ENCODE measurements around the gene GTF2H1. TPM values are rescaled to one million over a fixed set of nuclear protein-coding genes. Genes with fewer than 3 reads are reported as not detected.
"Not testable (repeated sequence)": the region's sequence is repeated elsewhere in the genome, so short reads cannot be mapped to it uniquely, and the experiment has no call there.

GTF2H1 gene
- total RNA-seq, 4 donors from 2014 or later, result 33.5 to 77.4 (median 54.8) TPM

DNA sequence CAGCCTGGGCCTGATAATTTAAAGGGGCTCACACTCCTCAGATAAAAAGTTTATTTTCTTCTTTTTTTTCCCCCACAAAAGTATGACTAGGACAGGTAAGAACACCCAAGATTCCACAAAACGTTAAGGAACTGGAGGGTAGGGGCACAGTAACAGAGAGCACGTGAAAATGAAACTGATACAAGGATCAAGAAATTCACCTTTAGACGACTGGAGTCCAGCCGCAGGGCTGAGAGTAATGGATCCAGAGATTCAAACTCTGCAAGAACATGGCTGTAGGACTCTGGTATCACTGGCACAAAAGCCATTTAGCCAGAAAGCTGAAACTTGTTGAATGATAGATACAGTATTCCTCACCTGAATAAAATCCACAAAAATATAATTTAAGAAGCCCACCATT is 4.8 kb upstream of the GTF2H1 start:
- intact Hi-C loops (cut with DNase I), result no loop called here
- DNase-seq, result no peak
- no peak for TF ChIP-seq POLR2A (IDR thresholded peaks at IDR 0.05)
- TF ChIP-seq, protein P1, sequence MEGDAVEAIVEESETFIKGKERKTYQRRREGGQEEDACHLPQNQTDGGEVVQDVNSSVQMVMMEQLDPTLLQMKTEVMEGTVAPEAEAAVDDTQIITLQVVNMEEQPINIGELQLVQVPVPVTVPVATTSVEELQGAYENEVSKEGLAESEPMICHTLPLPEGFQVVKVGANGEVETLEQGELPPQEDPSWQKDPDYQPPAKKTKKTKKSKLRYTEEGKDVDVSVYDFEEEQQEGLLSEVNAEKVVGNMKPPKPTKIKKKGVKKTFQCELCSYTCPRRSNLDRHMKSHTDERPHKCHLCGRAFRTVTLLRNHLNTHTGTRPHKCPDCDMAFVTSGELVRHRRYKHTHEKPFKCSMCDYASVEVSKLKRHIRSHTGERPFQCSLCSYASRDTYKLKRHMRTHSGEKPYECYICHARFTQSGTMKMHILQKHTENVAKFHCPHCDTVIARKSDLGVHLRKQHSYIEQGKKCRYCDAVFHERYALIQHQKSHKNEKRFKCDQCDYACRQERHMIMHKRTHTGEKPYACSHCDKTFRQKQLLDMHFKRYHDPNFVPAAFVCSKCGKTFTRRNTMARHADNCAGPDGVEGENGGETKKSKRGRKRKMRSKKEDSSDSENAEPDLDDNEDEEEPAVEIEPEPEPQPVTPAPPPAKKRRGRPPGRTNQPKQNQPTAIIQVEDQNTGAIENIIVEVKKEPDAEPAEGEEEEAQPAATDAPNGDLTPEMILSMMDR (IDR thresholded peaks at IDR 0.05), result no peak
- H3K4me3 ChIP-seq, result no peak overlapping the region
- peaks cover 20 to 42% (median 20%) of the 10 kb centered on the region in 3 donors for H3K4me1 ChIP-seq
- WGBS, 2 donors, result 84% methylated on average over 4 of the region's 4 CpGs
- H3K9me3 ChIP-seq, result no peaks in the 10 kb centered on the region
- H3K27me3 ChIP-seq, result no peaks in the 10 kb centered on the region
- H3K27ac ChIP-seq, result no peak overlapping the region
- peaks cover 0 to 15% (median 0%) of the 10 kb centered on the region in 3 donors for H3K36me3 ChIP-seq

DNA sequence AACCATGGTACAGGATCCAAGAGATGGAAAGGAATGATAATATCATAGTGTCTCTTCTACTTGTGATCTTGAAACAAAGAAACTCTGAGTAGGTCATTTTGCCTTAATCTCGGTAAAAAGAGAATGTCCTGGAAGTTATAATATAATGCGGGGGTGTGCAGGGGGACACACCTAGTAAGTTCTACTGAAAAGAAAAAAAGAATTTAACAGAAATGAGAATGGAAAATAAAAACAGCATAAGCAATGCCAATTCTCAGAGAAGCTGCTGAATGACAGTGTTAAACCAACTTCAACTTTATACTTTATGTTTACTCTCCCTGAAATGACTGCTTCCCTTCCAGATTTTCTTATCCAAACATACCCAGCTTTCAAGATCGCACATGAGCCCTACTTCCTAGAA is 2.5 kb upstream of the GTF2H1 start:
- peak overlapping the region in 1 of 4 donors; percentile 4 for H3K4me3 ChIP-seq
- no peaks in the 10 kb centered on the region for H3K9me3 ChIP-seq
- peaks cover 22 to 48% (median 30%) of the 10 kb centered on the region in 3 donors for H3K4me1 ChIP-seq
- H3K27ac ChIP-seq, result peak overlapping the region in 1 of 4 donors; percentile 99
- 84 to 85% methylated on average over 3 of the region's 3 CpGs for WGBS, 2 donors
- no peak for DNase-seq
- peaks cover 0 to 15% (median 0%) of the 10 kb centered on the region in 3 donors for H3K36me3 ChIP-seq
- intact Hi-C loops (cut with DNase I), result loop anchor here (10.0 kb wide), 1 partner anchor 75 kb away; the partner anchor contains the start of gene LDHA
- no peaks in the 10 kb centered on the region for H3K27me3 ChIP-seq
- TF ChIP-seq POLR2A (IDR thresholded peaks at IDR 0.05), result no peak
- TF ChIP-seq, protein P1 (IDR thresholded peaks at IDR 0.05), result no peak

DNA sequence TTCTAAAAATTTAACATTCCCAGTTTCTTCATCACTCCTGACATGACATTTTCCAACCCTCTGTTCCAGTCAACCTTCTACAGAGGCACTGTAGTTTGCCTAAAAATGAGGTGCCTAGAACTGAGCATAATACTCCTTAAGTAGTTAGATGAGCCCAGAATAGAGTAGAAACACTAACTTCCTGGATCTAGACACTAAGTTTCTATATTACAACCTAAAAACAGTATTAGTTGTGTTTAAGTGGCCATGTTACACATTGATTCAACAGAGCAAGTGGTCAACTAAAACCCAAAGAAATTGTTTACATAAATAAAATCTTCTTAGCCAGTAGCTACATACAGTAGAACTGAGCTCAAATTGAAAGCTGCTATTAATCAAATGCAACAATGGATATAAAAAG is 1.8 kb upstream of the GTF2H1 start:
- H3K27ac ChIP-seq, result peak overlapping the region in 2 of 4 donors; percentile 5 to 99
- TF ChIP-seq, protein P1 (IDR thresholded peaks at IDR 0.05), result no peak
- no peak for TF ChIP-seq POLR2A (IDR thresholded peaks at IDR 0.05)
- intact Hi-C loops (cut with DNase I), result loop anchor here (10.0 kb wide), 1 partner anchor 74 kb away; the partner anchor contains the start of gene LDHA
- peaks cover 0 to 21% (median 0%) of the 10 kb centered on the region in 3 donors for H3K36me3 ChIP-seq
- no peaks in the 10 kb centered on the region for H3K9me3 ChIP-seq
- H3K4me1 ChIP-seq, result peaks cover 22 to 55% (median 31%) of the 10 kb centered on the region in 3 donors
- H3K27me3 ChIP-seq, result no peaks in the 10 kb centered on the region
- no peak for DNase-seq
- peak overlapping the region; percentile 80 to 96 (median 88) for H3K4me3 ChIP-seq

DNA sequence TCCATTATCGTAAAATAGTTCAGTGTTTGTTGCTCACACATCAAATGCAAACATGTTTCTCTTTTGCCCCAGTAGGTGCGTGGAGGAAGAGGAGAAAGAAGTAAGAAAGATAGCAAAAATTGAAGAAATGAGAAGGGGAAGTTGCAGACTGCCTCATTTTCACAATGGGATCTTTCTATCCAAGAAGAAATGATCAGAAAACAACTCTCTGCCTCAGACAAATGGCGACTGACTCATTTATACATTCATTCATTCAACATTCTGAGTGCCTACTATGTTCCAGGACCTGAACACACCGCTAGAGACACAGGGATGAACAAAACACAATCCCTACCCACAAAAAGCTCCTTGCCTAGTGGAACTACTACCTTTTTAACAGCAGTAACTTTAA is 794 bp upstream of the GTF2H1 start:
- peaks cover 22 to 64% (median 31%) of the 10 kb centered on the region in 3 donors for H3K4me1 ChIP-seq
- intact Hi-C loops (cut with DNase I), result loop anchor here (10.0 kb wide), 1 partner anchor 73 kb away; the partner anchor contains the start of gene LDHA
- 2 to 3% methylated on average over 4 of the region's 4 CpGs for WGBS, 2 donors
- no peak for TF ChIP-seq POLR2A (IDR thresholded peaks at IDR 0.05)
- TF ChIP-seq, protein P1 (IDR thresholded peaks at IDR 0.05), result no peak
- H3K9me3 ChIP-seq, result no peaks in the 10 kb centered on the region
- no peaks in the 10 kb centered on the region for H3K27me3 ChIP-seq
- H3K36me3 ChIP-seq, result peaks cover 0 to 24% (median 2%) of the 10 kb centered on the region in 3 donors
- H3K4me3 ChIP-seq, result peak overlapping the region; percentile 80 to 96 (median 88)
- DNase-seq, result no peak
- peak overlapping the region; percentile 96 to 99 (median 98) for H3K27ac ChIP-seq

DNA sequence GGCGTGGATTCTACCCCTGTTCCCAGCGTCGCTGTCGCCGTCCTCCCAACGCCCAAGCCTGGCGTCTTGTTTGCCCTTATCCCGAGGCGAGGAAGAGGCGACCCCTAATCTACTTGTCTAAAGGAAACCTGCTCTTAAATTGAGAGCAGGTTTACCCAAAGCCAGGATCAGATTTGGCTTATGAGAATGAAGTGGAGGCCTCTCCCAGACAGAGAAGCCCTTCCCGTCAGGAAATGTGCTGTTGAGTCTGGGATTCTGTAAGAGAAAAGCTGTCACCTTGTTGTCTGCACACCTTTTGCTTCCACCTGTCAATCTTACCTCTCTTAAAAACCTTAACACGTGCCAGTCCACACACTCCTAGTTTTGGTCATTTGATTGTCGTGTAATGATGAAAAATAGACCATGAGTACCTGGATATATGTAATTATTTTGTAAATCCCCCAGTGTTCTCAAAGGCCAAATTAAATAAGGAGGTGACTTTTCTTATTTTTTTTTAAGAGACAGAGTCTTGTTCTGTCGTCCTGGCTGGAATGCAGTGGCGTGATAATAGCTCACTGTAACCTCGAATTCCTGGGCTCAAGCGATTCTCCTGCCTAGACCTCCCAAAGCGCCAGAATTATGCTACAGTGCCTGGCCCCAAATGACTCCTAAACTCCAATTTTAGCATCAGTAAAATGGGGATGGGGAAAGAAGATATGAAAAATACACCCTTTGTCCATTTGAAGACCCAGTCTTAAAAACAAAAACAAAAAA is 627 bp downstream of the GTF2H1 start:
- TF ChIP-seq POLR2A (IDR thresholded peaks at IDR 0.05), result no peak
- TF ChIP-seq, protein P1 (IDR thresholded peaks at IDR 0.05), result no peak
- H3K4me1 ChIP-seq, result peaks cover 22 to 73% (median 31%) of the 10 kb centered on the region in 3 donors
- no peaks in the 10 kb centered on the region for H3K27me3 ChIP-seq
- DNase-seq, result no peak
- H3K4me3 ChIP-seq, result peak overlapping the region; percentile 80 to 96 (median 88)
- intact Hi-C loops (cut with DNase I), result loop anchor here (10.0 kb wide), 1 partner anchor 72 kb away; the partner anchor contains the start of gene LDHA
- H3K36me3 ChIP-seq, result peaks cover 0 to 30% (median 3%) of the 10 kb centered on the region in 3 donors
- WGBS, 2 donors, result 17 to 19% methylated on average over 6 to 9 of the region's 18 CpGs
- H3K9me3 ChIP-seq, result no peaks in the 10 kb centered on the region
- H3K27ac ChIP-seq, result peak overlapping the region; percentile 96 to 99 (median 98)

DNA sequence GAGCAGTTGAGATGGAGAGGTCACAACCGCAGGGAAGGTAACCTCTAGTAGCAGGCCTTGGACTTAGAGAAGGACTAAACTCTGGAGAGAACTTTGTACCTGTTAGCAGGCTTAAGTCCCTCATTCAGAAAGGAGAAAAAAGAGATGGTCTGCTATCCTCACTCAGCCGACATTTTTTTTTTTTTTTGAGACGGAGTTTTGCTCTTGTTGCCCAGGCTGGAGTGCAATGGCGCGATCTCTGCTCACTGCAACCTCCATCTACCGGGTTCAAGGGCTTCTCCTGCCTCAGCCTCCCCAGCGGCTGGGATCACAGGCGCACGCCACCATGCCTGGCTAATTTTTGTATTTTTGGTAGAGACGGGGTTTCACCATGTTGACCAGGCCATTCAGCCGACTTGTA is 1.5 kb downstream of the GTF2H1 start:
- H3K9me3 ChIP-seq, DNase-seq, H3K27me3 ChIP-seq: not testable (repeated sequence)
- WGBS, 2 donors, result 91 to 95% methylated on average over 7 to 11 of the region's 11 CpGs
- Histone ChIP-seq H3K4me3 (peak overlapping the region in 3 of 4 donors; percentile 80 to 96 (median 86)), H3K36me3 (peaks cover 0 to 36% (median 3%) of the 10 kb centered on the region in 3 donors), H3K4me1 (peaks cover 22 to 81% (median 34%) of the 10 kb centered on the region in 3 donors), H3K27ac (peak overlapping the region in 2 of 4 donors; percentile 96 to 99)
- intact Hi-C loops (cut with DNase I), result loop anchor here (10.0 kb wide), 1 partner anchor 71 kb away; the partner anchor contains the start of gene LDHA

All from esophagus squamous epithelium (tissue), 5 donors.